Mammary epithelial cell (primary cell): ENCODE measurements around the gene NCAPH2.

Experiments
- CTCF ChIP-seq, 2 donors: IDR thresholded peaks in 1 of 2; conservative IDR thresholded peaks in 1 of 2; 2 replicates each; pipeline ENCODE4 v1.5.1; 2011 to 2012; ENCODE audit warnings: inconsistent platforms in 2 of 2, low read length in 2 of 2, mild to moderate bottlenecking in 2 of 2, control low read depth in 1 of 2, low read depth in 1 of 2; ENCODE audit not compliant: insufficient read depth in 1 of 2; ENCODE audit errors: extremely low read depth in 1 of 2
- EZH2 ChIP-seq: IDR thresholded peaks from 2 replicates; pipeline ENCODE4 v1.6.1; 2012; ENCODE audit warnings: low read length, inconsistent platforms, borderline replicate concordance

GRCh38 chr22:50483556-50483955 lies 24.5 kb upstream of the NCAPH2 start:
- no peak for TF ChIP-seq CTCF (conservative IDR thresholded peaks at IDR 0.05 in 1 of 2, IDR thresholded peaks at IDR 0.05 in 1 of 2; ENCODE audit: extremely low read depth in 1 of 2, insufficient read depth in 1 of 2, low read depth in 1 of 2, low read length in 2 of 2)
- TF ChIP-seq EZH2 = no peak
